K562 (cell line): ENCODE measurements around the gene USP49. TPM values are rescaled to one million over a fixed set of nuclear protein-coding genes. Genes with fewer than 3 reads are reported as not detected.

Experiments used
- HIVEP1 ChIP-seq: fragments of 250-450 bp; sonication (Bioruptor Pico); IDR thresholded peaks from 2 replicates; pipeline ENCODE4 v1.4.0; 2020; ENCODE audit warnings: mild to moderate bottlenecking
- MCM3 ChIP-seq: fragments of 450-650 bp; IDR thresholded peaks from 2 replicates; pipeline ENCODE4 v1.6.1; 2016
- MEIS2 ChIP-seq: fragments of 450-650 bp; IDR thresholded peaks from 2 replicates; pipeline ENCODE4 v1.6.1; 2014; ENCODE audit warnings: mild to moderate bottlenecking; ENCODE audit not compliant: partially characterized antibody
- NFRKB ChIP-seq: fragments of 450-650 bp; IDR thresholded peaks from 2 replicates; pipeline ENCODE4 v1.6.1; 2016; ENCODE audit warnings: low read depth
- RBBP5 ChIP-seq: fragments of 200-600 bp; sonication (generic); IDR thresholded peaks from 2 replicates; pipeline ENCODE4 v1.6.1; 2012; ENCODE audit warnings: borderline replicate concordance, mild to moderate bottlenecking, low read length, control low read depth, inconsistent platforms; ENCODE audit not compliant: insufficient read depth, poor library complexity, severe bottlenecking
- SP1 ChIP-seq: sonication (generic); formaldehyde crosslinking; IDR thresholded peaks from 2 replicates; pipeline ENCODE4 v1.8.1; 2022; ENCODE audit warnings: mild to moderate bottlenecking, missing genetic modification reagents
- ZFPM2 ChIP-seq: fragments of 250-450 bp; sonication (Bioruptor Pico); IDR thresholded peaks from 2 replicates; pipeline ENCODE4 v1.5.1; 2022; ENCODE audit warnings: mild to moderate bottlenecking
- ZNF551 ChIP-seq: fragments of 250-450 bp; sonication (Bioruptor Pico); IDR thresholded peaks from 2 replicates; pipeline ENCODE4 v1.5.0; 2021; ENCODE audit warnings: mild to moderate bottlenecking, moderate library complexity
- polyA plus RNA-seq, 8 experiments: library from polyadenylated mRNA; depleted of rRNA in 4 of 8; stranded (reverse) in 5 of 8; unstranded in 3 of 8; fragments of >200 nt; fragmentation: Nextera tagmentation in 2 of 8; fragmentation: Illumina TruSeq in 1 of 8; extraction: Ambion mirVana in 2 of 8; extraction: Trizol in 1 of 8; gene quantifications; 2 replicates each; pipeline versions ENCODE4 v1.2.1 to v1.2.3, GENCODE V29; 2011 to 2014; ENCODE audit warnings: inconsistent platforms in 1 of 8, missing spikeins in 1 of 8
- total RNA-seq, 7 experiments: library from RNA; depleted of rRNA in 6 of 7; stranded (reverse); fragments of >200 nt in 6 of 7; fragmentation: Illumina TruSeq in 2 of 7; extraction: Trizol in 2 of 7; gene quantifications; 2 replicates each; pipeline versions ENCODE4 v1.2.1 to v1.2.3, GENCODE V29; 2011 to 2021; ENCODE audit warnings: low replicate concordance in 1 of 7
- TF ChIP-seq, protein P1 (sequence below), 2 experiments: fragments of 150-350 bp in 1 of 2; IDR thresholded peaks; 2 replicates each; pipeline ENCODE4 v1.6.1; 2012 to 2016; ENCODE audit warnings: low read depth in 2 of 2, low read length in 2 of 2, mild to moderate bottlenecking in 1 of 2, moderate library complexity in 1 of 2
- TF ChIP-seq, protein P2 (sequence below): fragments of 250-450 bp; sonication (Bioruptor Pico); IDR thresholded peaks from 2 replicates; pipeline ENCODE4 v1.8.0; 2022; ENCODE audit warnings: moderate library complexity, mild to moderate bottlenecking, inconsistent platforms
- TF ChIP-seq, protein P3 (sequence below): fragments of 450-650 bp; formaldehyde crosslinking; IDR thresholded peaks from 2 replicates; pipeline ENCODE4 v1.4.0; 2022; ENCODE audit warnings: missing genetic modification characterization
- TF ChIP-seq, protein P4 (sequence below): fragments of 200-400 bp; formaldehyde crosslinking; IDR thresholded peaks from 2 replicates; pipeline ENCODE4 v1.6.1; 2017; ENCODE audit warnings: mild to moderate bottlenecking, low read depth, low read length, moderate library complexity

USP49 gene
- total and polyA plus RNA-seq, 9 of the 15 experiments (the other 6 are each of a cell fraction or from before 2014, with no cell fraction given): 1.0 to 9.9 (median 6.5) TPM

DNA sequence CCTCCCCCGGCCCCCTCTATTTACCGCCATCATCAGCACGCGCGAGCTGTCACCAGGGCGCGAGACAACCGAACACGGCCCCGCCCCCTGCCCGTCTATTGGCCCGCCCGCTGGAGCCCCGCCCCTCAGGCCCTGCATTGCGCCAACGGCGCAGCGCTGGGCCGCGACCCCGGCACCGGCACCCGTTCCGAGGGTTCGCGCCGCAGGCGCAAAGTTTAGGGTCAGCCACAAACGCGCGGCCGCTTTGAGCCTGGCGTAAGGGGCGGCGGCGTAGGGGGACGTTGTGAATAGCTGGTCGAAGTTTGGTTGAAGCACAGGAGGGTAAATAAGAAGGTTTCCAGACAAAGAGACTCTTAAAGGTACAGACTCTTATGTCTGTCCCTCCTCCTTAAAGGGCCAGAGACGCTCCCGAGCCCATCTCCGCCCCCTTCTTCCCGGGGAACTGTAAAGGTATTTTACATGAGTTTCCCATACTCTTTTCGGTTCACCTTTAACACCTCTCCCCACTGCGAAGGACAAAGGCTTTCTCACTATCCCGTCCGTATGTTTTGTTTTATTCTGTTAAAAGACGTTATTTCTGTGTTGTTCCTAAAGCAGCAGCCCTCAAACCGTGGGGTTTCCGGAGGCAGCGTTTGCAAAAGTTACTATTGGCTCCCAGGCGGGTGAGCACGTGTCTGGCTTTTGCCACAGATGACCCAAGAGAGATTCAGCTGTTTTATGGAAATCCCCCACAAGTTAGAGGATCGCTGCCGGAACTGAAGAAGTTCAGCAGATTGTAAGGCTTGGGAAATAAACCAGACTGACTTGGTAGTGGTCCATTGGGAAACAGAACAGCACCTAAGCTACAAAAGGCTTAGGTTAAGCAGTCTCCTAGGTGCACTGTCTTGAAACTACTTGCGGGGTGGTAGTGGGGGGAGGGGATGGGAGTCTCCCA is at the start of gene USP49 (continued):
- TF ChIP-seq, protein P1, sequence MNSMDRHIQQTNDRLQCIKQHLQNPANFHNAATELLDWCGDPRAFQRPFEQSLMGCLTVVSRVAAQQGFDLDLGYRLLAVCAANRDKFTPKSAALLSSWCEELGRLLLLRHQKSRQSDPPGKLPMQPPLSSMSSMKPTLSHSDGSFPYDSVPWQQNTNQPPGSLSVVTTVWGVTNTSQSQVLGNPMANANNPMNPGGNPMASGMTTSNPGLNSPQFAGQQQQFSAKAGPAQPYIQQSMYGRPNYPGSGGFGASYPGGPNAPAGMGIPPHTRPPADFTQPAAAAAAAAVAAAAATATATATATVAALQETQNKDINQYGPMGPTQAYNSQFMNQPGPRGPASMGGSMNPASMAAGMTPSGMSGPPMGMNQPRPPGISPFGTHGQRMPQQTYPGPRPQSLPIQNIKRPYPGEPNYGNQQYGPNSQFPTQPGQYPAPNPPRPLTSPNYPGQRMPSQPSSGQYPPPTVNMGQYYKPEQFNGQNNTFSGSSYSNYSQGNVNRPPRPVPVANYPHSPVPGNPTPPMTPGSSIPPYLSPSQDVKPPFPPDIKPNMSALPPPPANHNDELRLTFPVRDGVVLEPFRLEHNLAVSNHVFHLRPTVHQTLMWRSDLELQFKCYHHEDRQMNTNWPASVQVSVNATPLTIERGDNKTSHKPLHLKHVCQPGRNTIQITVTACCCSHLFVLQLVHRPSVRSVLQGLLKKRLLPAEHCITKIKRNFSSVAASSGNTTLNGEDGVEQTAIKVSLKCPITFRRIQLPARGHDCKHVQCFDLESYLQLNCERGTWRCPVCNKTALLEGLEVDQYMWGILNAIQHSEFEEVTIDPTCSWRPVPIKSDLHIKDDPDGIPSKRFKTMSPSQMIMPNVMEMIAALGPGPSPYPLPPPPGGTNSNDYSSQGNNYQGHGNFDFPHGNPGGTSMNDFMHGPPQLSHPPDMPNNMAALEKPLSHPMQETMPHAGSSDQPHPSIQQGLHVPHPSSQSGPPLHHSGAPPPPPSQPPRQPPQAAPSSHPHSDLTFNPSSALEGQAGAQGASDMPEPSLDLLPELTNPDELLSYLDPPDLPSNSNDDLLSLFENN (IDR thresholded peaks at IDR 0.05; ENCODE audit: low read depth in 2 of 2, low read length in 2 of 2): 0 out of 4 replicates have a peak, but pooled peaks of 1 of the 2 experiments have one; percentile 14
- TF ChIP-seq NFRKB: 0 out of 2 replicates have a peak, but pooled peaks have one; percentile 53
- TF ChIP-seq SP1 (CRISPR knock-in tag): peak; percentile 87
- no peak for TF ChIP-seq MCM3
- TF ChIP-seq, protein P2, sequence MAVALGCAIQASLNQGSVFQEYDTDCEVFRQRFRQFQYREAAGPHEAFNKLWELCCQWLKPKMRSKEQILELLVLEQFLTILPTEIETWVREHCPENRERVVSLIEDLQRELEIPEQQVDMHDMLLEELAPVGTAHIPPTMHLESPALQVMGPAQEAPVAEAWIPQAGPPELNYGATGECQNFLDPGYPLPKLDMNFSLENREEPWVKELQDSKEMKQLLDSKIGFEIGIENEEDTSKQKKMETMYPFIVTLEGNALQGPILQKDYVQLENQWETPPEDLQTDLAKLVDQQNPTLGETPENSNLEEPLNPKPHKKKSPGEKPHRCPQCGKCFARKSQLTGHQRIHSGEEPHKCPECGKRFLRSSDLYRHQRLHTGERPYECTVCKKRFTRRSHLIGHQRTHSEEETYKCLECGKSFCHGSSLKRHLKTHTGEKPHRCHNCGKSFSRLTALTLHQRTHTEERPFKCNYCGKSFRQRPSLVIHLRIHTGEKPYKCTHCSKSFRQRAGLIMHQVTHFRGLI (CRISPR knock-in tag): no peak
- TF ChIP-seq, protein P3, sequence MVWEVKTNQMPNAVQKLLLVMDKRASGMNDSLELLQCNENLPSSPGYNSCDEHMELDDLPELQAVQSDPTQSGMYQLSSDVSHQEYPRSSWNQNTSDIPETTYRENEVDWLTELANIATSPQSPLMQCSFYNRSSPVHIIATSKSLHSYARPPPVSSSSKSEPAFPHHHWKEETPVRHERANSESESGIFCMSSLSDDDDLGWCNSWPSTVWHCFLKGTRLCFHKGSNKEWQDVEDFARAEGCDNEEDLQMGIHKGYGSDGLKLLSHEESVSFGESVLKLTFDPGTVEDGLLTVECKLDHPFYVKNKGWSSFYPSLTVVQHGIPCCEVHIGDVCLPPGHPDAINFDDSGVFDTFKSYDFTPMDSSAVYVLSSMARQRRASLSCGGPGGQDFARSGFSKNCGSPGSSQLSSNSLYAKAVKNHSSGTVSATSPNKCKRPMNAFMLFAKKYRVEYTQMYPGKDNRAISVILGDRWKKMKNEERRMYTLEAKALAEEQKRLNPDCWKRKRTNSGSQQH: no peak
- TF ChIP-seq ZNF551 (CRISPR knock-in tag): no peak
- peak; percentile 56 for TF ChIP-seq MEIS2
- peak; percentile 70 for TF ChIP-seq RBBP5
- TF ChIP-seq, protein P4, sequence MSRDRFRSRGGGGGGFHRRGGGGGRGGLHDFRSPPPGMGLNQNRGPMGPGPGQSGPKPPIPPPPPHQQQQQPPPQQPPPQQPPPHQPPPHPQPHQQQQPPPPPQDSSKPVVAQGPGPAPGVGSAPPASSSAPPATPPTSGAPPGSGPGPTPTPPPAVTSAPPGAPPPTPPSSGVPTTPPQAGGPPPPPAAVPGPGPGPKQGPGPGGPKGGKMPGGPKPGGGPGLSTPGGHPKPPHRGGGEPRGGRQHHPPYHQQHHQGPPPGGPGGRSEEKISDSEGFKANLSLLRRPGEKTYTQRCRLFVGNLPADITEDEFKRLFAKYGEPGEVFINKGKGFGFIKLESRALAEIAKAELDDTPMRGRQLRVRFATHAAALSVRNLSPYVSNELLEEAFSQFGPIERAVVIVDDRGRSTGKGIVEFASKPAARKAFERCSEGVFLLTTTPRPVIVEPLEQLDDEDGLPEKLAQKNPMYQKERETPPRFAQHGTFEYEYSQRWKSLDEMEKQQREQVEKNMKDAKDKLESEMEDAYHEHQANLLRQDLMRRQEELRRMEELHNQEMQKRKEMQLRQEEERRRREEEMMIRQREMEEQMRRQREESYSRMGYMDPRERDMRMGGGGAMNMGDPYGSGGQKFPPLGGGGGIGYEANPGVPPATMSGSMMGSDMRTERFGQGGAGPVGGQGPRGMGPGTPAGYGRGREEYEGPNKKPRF: peak; percentile 63; the same call in 1 of the 2 replicates
- 0 out of 2 replicates have a peak, but pooled peaks have one; percentile 13 for TF ChIP-seq HIVEP1 (CRISPR knock-in tag)
- TF ChIP-seq ZFPM2 (CRISPR knock-in tag): no peak
